ENCODE results near the gene IGFBP2.

The IGFBP2 gene

DNA sequence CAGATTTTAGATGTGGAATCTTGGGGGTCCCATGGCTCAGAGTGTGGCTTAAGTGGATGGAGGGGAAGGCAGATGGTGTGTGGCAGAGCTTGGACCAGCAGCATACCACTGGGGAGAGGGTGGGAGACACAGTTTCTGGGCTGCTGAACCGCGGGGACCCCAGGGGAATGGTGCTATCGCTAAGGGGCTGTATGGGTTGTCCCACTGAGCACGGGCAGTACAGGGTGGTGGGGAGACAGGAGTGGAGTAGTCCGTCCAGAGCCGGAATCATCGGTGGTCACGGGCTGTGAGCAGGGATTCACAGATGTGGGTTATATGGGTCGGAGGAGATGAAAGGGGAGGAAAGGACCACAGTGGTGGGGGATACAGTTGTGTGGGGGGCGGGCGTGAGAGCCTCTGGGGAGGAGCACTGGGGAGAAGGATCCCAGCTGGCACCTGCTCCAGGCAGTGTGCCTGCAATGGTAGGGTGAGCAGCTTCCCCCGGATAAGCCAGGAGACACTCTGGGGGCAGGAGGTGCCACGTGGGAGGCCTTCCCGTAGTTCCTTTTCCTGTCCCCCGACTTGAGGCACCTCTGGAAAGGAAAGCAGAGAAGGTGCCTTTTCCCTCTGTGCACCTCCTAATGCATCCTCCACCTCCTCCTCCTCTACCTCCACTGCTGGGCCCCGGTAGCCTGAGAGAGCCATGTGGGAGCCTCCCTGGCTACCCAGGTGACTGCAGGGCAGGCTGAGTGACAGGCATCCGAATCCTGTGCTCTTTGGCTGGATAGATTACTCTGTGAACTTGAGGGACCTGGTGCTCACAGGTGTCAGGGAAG, 37.3 kb downstream of the IGFBP2 start:
- H3K9me3 Mint-ChIP-seq, result no peaks in the 10 kb centered on the region
- no peaks in the 10 kb centered on the region for H3K36me3 Mint-ChIP-seq
- H3K4me3 Mint-ChIP-seq, result no peak overlapping the region
- no peak for DNase-seq
- H3K27me3 Mint-ChIP-seq, result peaks cover 40% of the 10 kb centered on the region
- CTCF ChIA-PET, result interaction anchor here (2.7 to 12.7 kb wide), 2 partner anchors 12 to 152 kb away, joined by 5 to 320 read pairs; no protein-coding TSS in a partner anchor
- H3K27ac Mint-ChIP-seq, result no peak overlapping the region
- H3K4me1 Mint-ChIP-seq, result no peaks in the 10 kb centered on the region

DNA sequence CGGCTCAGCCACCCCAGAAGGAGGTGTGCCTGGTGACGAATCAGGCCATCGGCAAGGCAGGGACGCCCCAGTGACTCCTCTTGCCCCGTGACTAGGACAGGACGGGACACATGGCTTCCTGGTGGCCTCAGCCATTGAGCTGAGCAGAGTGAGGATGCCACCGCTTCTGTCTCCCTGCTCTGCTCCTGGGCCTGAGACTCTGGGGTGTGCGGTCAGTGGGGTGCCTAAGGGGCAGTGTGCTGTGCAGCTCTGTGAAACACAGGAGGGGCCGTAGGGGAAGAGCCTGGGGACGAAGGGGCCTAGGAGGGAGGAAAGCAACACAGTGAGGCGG, 37.8 kb downstream of the IGFBP2 start:
- no peak for DNase-seq
- Mint-ChIP-seq H3K27me3 (peaks cover 41% of the 10 kb centered on the region), H3K4me1 (no peaks in the 10 kb centered on the region), H3K9me3 (no peaks in the 10 kb centered on the region), H3K27ac (no peak overlapping the region), H3K4me3 (no peak overlapping the region), H3K36me3 (no peaks in the 10 kb centered on the region)
- CTCF ChIA-PET, result no interaction called here

DNA sequence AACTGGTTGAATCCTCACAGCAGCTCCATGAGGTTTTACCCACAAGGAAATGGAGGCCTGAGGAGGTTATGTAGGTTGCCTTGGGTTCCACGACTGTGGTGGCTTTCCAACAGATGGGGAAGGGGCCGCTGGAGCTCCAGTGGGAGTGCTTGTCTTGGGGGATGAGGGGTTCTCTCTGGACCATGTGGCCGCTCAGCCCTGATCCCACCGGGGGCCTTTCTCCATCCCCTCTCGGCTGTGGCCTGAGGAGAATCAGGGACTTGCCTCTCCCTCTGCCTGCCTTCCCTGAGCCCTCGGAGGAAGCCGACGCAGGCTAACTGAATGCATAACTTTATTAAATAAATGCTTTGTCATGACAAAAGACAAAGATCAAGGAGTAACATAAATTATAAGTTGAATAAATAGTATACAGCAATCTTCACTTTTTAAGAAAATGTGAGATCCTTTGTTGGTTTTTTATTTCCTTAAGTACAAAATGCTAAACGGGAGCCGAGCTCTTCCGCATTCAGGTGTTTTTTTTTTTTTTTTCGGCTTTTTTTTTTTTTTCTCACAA, 38.6 kb downstream of the IGFBP2 start:
- DNase-seq, result no peak
- H3K4me3 Mint-ChIP-seq, result no peak overlapping the region
- H3K4me1 Mint-ChIP-seq, result no peaks in the 10 kb centered on the region
- H3K9me3 Mint-ChIP-seq, result no peaks in the 10 kb centered on the region
- CTCF ChIA-PET, result interaction anchor here (0.9 kb wide), 1 partner anchor 152 kb away, joined by 3 read pairs; no protein-coding TSS in a partner anchor
- no peaks in the 10 kb centered on the region for H3K36me3 Mint-ChIP-seq
- no peak overlapping the region for H3K27ac Mint-ChIP-seq
- peaks cover 41% of the 10 kb centered on the region for H3K27me3 Mint-ChIP-seq

DNA sequence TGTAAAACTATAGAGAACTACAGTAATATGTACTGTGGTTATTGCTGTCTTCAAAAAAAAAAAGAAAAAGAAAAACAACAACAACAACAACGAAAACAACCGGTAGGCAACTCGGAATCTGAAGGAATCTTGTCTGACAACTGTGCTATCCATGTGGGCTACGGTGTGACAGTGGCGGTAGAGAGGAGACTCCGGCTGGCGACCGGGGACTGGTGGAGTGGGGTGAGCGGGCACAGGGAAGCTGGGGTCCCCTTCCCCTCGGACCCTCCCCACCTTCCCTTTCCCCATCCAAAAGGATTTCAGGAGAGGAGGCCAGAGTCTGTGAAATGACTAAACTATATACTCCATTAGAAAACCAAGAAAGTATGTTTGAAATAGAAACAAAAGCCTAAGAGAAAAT, 39.2 kb downstream of the IGFBP2 start:
- Mint-ChIP-seq H3K4me3 (no peak overlapping the region), H3K27ac (no peak overlapping the region), H3K4me1 (no peaks in the 10 kb centered on the region), H3K9me3 (no peaks in the 10 kb centered on the region), H3K36me3 (no peaks in the 10 kb centered on the region), H3K27me3 (peaks cover 41% of the 10 kb centered on the region)
- CTCF ChIA-PET, result no interaction called here
- no peak for DNase-seq

DNA sequence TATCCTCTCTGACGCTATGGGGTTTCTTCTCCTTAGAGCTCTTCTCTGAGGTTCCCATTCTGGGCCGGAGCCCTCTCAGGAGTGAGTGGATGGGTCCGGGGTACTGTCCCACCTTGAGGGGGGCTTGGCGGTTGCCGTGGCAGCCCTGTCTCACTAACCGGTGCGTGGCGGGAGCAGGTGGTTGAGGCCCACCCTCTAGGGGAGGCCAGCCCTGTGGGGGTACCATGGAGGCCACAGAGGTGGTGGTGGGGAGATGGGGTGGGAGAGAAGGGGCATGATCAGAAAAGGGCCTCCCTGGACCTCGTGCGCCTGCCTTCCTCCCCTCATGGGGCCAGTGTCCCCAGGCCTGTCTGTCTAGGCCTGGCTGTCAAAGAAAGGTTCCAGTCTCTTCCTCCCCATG, 39.8 kb downstream of the IGFBP2 start:
- H3K4me3 Mint-ChIP-seq, result no peak overlapping the region
- H3K9me3 Mint-ChIP-seq, result no peaks in the 10 kb centered on the region
- peaks cover 35% of the 10 kb centered on the region for H3K27me3 Mint-ChIP-seq
- H3K27ac Mint-ChIP-seq, result no peak overlapping the region
- DNase-seq, result no peak
- H3K4me1 Mint-ChIP-seq, result no peaks in the 10 kb centered on the region
- H3K36me3 Mint-ChIP-seq, result no peaks in the 10 kb centered on the region
- CTCF ChIA-PET, result no interaction called here

DNA sequence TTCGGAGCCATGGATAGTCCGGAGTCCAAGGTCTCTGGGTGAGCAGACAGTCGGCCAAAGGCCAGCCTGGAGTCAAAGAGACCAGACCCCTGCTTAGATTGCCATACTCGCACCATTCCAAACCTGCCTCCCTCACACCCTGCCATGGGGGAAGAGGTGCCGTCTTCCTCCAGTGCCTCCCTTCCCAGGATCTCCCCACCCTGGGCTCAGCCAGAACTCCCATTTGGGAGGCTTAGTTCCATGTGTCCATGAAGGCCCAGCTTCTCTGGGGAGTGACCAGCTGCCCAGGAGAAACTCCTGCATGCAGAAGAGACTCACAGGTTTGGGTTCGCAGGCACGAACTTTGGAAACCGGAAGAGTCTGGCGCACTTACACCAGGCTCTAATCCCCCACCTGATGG, 40.4 kb downstream of the IGFBP2 start:
- no peaks in the 10 kb centered on the region for H3K4me1 Mint-ChIP-seq
- CTCF ChIA-PET, result no interaction called here
- DNase-seq, result no peak
- H3K27me3 Mint-ChIP-seq, result peaks cover 35% of the 10 kb centered on the region
- no peak overlapping the region for H3K4me3 Mint-ChIP-seq
- no peaks in the 10 kb centered on the region for H3K36me3 Mint-ChIP-seq
- no peak overlapping the region for H3K27ac Mint-ChIP-seq
- H3K9me3 Mint-ChIP-seq, result no peaks in the 10 kb centered on the region

DNA sequence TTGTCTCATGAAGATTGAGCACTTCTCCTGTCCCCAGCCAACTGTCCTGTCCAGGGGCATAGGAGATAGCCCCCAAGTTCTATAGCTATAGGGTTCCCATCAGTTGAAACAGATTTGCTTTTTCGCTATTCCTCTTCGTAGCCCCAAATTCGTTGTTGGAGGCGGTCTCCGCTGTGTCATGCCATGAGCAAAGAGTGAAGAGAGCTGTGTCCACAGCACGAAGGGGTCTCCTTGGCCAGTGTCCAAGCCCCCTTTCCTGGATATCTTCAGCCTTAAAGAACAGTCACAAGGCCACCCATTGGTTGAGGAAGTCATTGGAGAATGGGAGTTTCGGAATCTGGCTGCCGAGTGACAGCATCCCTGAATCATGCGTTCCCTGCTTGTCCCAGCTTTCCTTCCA, 41.2 kb downstream of the IGFBP2 start:
- Mint-ChIP-seq H3K4me3 (no peak overlapping the region), H3K36me3 (no peaks in the 10 kb centered on the region), H3K27me3 (peaks cover 35% of the 10 kb centered on the region), H3K4me1 (no peaks in the 10 kb centered on the region), H3K9me3 (no peaks in the 10 kb centered on the region), H3K27ac (no peak overlapping the region)
- no peak for DNase-seq
- CTCF ChIA-PET, result interaction anchor here (0.7 to 1.6 kb wide), 2 partner anchors 9 to 548 kb away, joined by 3 to 4 read pairs; no protein-coding TSS in a partner anchor

DNA sequence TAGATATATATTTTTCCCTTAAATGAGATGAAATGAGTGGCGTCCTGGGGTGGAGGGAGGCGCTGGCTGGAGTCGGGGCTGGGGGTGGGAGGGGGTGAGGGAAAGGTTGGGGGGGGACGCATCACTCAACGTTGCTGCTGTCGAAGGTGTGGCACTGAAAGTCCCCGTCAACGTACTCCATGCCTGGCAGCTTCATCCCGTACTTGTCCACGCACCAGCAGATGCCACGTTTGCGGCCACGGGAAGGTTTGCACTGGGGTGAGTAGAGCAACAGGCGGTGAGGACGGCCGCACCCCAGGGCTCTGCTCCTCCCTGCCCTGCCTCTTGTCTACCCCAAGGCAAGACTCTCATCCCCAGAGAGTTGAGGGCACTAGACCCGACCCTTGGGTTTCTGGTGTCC, 43.4 kb downstream of the IGFBP2 start:
- Mint-ChIP-seq H3K36me3 (no peaks in the 10 kb centered on the region), H3K4me1 (no peaks in the 10 kb centered on the region), H3K9me3 (no peaks in the 10 kb centered on the region), H3K27ac (no peak overlapping the region), H3K4me3 (no peak overlapping the region), H3K27me3 (peaks cover 37% of the 10 kb centered on the region)
- CTCF ChIA-PET, result no interaction called here
- DNase-seq, result no peak

DNA sequence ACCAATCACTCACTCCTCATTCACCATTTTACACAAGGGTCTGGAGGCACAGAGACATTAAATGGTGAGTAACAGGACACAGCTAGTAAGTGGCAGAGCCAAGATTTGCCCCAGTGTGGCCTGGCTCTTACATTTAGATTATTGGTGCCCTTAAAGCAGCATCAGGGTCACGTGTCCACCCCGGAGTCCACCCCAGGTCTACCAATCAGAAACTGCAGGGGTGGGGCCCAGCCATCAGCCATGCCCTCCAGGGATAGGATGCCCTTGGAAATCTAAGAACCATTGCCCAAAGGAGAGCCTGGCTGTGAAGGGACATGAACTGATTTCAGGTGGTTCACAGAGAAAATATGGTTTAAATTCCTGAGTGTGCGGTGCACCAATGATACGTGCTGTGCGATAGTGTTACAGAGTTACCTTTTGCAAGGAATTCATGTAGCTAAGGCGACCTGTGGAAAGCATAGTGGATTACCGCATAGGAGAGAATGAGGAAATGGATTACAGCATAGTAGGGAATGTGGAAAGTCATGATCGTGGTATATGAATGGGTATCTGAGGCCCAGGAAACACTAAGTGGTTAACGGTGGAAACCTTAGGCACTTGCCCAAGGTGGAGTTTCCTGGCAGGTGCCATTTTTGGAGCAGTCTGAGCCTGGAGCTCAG, 44.3 kb downstream of the IGFBP2 start:
- Mint-ChIP-seq H3K36me3 (no peaks in the 10 kb centered on the region), H3K9me3 (no peaks in the 10 kb centered on the region), H3K27ac (no peak overlapping the region), H3K4me1 (peaks cover 3% of the 10 kb centered on the region), H3K4me3 (no peak overlapping the region), H3K27me3 (peaks cover 41% of the 10 kb centered on the region)
- CTCF ChIA-PET, result interaction anchor here (0.6 to 1.7 kb wide), 3 partner anchors 11 to 207 kb away, joined by 3 to 9 read pairs (median 3); no protein-coding TSS in a partner anchor
- DNase-seq, result no peak

DNA sequence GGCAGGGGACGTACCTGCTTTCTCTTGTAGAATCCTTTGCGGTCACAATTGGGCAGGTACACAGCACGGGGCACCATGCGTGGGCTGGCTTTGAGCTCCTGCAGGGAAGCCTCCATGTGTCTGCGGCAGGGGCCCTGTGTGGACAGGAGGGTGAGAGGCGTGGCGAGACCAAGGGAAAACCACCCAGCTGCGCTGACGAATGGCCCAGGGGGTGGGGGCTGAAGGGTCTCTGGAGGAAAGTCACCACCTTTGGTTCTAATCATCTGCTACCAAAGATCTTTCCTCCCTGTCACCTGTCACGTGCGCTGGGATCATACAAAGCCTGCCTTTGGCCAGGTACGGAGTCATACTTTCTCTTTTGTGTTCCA, 44.9 kb downstream of the IGFBP2 start:
- CTCF ChIA-PET, result interaction anchor here (0.6 to 1.7 kb wide), 3 partner anchors 12 to 207 kb away, joined by 3 to 9 read pairs (median 3); no protein-coding TSS in a partner anchor

DNA sequence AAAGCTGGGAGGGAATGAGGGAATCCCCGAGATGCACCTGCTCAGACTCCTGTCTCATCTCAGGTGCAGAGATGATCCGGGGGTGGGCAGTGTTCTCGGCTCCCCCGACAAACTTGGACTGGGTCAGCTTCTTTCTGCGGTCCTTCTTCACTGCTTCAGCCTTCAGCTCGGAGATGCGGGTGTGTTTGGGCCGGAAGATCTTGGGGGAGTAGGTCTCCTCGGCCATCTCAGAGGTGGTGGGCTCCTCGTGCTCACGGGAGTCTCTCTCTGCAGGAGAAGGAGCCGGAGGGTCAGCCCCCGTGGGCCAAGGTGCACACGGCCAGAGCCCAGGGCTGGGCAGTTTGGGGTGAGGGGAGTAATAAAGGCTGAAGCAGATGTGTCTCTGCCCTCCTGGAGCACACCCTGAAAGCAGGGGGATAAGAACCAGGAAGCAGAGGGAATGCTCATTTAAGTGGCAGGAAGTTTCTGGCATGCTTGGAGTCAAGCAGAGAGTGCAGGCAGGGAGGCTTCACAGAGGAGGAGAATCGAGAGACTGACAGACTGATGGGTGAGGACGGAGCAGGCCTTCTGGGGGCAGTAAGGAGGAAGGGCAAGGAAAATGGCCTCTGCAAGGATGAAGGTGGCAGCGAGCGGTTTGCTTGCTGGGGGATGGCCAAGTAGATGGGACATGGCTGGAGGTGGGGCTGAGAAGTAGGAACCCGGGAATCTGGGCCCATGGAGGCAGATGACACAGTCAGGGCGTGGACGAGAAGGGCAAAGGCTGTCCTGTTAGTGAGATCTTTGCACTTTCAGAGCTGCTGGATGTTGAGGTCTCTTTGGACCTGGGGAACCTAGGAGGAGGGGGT, 45.8 kb downstream of the IGFBP2 start:
- CTCF ChIA-PET, result interaction anchor here (0.9 to 1.7 kb wide), 3 partner anchors 13 to 161 kb away, joined by 3 to 9 read pairs (median 4); no protein-coding TSS in a partner anchor
- Mint-ChIP-seq H3K9me3 (no peaks in the 10 kb centered on the region), H3K4me1 (peaks cover 3% of the 10 kb centered on the region), H3K27ac (no peak overlapping the region), H3K36me3 (no peaks in the 10 kb centered on the region), H3K27me3 (peaks cover 45% of the 10 kb centered on the region), H3K4me3 (no peak overlapping the region)
- no peak for DNase-seq

More for the DNA sequence above, 44.9 kb downstream of the IGFBP2 start:
- H3K9me3 Mint-ChIP-seq, result no peaks in the 10 kb centered on the region
- H3K4me3 Mint-ChIP-seq, result no peak overlapping the region
- no peaks in the 10 kb centered on the region for H3K36me3 Mint-ChIP-seq
- H3K27me3 Mint-ChIP-seq, result peaks cover 45% of the 10 kb centered on the region
- DNase-seq, result no peak
- no peak overlapping the region for H3K27ac Mint-ChIP-seq
- H3K4me1 Mint-ChIP-seq, result peaks cover 3% of the 10 kb centered on the region

DNA sequence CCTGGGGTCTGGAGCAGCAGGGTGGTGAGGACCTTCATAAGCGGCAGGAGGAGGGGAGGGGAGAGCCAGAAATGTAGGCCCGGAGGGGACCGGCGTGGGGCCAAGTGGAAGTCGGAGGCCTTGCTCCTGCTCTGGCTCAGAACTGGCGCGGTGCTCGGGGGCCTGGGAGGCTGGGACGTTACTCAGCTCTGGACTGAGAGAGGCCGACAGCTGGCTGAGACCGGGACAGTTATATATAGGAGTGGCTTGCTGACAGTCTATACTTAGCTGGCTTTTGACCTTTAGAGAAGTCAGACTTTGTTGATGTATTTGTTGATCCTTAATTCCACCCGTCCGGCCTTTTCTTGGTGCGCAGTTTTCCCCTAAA, 46.4 kb downstream of the IGFBP2 start:
- Mint-ChIP-seq H3K27me3 (peaks cover 47% of the 10 kb centered on the region), H3K27ac (no peak overlapping the region), H3K9me3 (no peaks in the 10 kb centered on the region), H3K4me3 (no peak overlapping the region), H3K4me1 (peaks cover 3% of the 10 kb centered on the region), H3K36me3 (no peaks in the 10 kb centered on the region)
- CTCF ChIA-PET, result interaction anchor here (1.0 to 1.4 kb wide), 2 partner anchors 19 to 160 kb away, joined by 4 read pairs; no protein-coding TSS in a partner anchor
- no peak for DNase-seq

DNA sequence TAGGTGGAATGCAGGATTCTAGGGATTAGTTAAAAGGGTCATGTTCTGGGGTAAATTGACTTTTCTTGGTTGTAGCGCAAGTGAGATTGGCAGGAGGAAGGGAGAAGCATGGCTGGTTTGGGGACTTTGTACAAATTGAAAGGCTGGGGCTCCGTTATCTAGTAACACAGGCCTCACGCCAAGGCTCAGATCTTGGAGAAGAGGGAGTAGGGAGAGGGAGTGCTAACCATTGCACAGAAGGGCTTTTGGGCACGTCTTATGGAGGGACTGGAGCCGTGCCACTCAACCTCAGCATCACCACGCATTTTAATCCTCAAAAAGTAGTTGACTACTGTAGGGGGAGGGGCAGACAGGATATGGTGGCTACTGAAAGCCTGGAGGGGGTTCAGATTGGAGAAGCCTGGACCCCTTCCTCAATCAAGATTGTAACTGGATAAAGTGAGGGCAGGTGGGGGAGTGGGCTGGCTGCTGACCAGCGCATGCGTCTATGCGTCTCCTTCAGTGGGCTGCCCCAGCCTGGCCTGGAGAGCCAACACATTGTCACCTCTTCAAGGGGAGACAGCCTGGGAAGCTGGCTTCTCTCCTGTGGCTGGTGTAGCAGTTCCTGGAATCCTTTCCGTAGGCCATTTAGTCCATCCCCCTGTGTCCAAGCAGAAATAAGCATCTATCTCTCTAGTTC, 47.9 kb downstream of the IGFBP2 start:
- H3K27ac Mint-ChIP-seq, result no peak overlapping the region
- H3K4me1 Mint-ChIP-seq, result peaks cover 3% of the 10 kb centered on the region
- H3K9me3 Mint-ChIP-seq, result no peaks in the 10 kb centered on the region
- CTCF ChIA-PET, result interaction anchor here (0.9 to 2.3 kb wide), 4 partner anchors 161 to 1032 kb away, joined by 3 to 12 read pairs (median 5); no protein-coding TSS in a partner anchor
- no peak overlapping the region for H3K4me3 Mint-ChIP-seq
- H3K27me3 Mint-ChIP-seq, result peaks cover 52% of the 10 kb centered on the region
- H3K36me3 Mint-ChIP-seq, result no peaks in the 10 kb centered on the region
- no peak for DNase-seq
